ENCODE results near the gene NSUN4.
A peak's percentile ranks its signal among the peaks of the same experiment; 100 is the strongest.
"Not testable (repeated sequence)": the region's sequence is repeated elsewhere in the genome, so short reads cannot be mapped to it uniquely, and the experiment has no call there.

Gene NSUN4

GRCh38 chr1:46340404-46341221, at the start of gene NSUN4:
TSS of gene NSUN4 (plus strand) at chr1:46340807. CDS start at chr1:46340827, 20 bp downstream.
- peak; percentile 48 for DNase-seq

- DNase-seq, result no peak
These were observed 45.3 kb upstream of the NSUN4 start for GRCh38 chr1:46295306-46295705.

GRCh38 chr1:46298387-46298786, 42.2 kb upstream of the NSUN4 start:
- DNase-seq, result no peak

GRCh38 chr1:46300673-46301405, 39.8 kb upstream of the NSUN4 start:
- no peak for DNase-seq

- DNase-seq, result no peak
These were observed 39.2 kb upstream of the NSUN4 start for GRCh38 chr1:46301406-46301807.

GRCh38 chr1:46301808-46302640, 38.6 kb upstream of the NSUN4 start:
- no peak for DNase-seq

DNA sequence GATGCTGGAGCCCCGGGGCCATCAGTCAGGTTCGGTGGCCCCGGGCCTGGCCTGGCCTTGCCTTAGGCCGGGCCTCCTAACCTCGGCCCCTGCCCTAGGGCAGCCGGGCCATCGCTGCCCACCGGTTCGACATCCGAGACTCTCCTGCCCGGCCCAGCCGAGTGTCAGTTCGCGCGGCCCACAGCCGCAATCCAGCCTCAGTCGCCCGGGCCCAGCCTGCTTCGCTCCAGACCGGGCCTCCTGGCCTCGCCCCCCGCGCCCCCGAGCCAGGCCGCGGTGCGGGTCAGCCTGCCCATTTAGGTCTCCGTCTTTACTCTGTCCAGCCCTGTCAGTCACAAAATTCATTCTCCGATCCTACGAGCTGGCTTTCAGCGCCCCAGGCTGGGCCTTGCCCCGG, 38.0 kb upstream of the NSUN4 start:
- DNase-seq, result no peak

- DNase-seq, result peak; percentile 81
These were observed 37.4 kb upstream of the NSUN4 start, which contains the start of the genes LRRC41 and UQCRH for GRCh38 chr1:46303038-46303871. TSS of gene LRRC41 (minus strand) at chr1:46303616. CDS start at chr1:46303322, 294 bp downstream. TSS of gene UQCRH (plus strand) at chr1:46303698. CDS start at chr1:46303767, 69 bp downstream.

GRCh38 chr1:46303872-46304326, 36.7 kb upstream of the NSUN4 start:
- no peak for DNase-seq

GRCh38 chr1:46306159-46306530, 34.5 kb upstream of the NSUN4 start:
- DNase-seq, result no peak

GRCh38 chr1:46309401-46310159, 31.0 kb upstream of the NSUN4 start:
- no peak for DNase-seq

DNA sequence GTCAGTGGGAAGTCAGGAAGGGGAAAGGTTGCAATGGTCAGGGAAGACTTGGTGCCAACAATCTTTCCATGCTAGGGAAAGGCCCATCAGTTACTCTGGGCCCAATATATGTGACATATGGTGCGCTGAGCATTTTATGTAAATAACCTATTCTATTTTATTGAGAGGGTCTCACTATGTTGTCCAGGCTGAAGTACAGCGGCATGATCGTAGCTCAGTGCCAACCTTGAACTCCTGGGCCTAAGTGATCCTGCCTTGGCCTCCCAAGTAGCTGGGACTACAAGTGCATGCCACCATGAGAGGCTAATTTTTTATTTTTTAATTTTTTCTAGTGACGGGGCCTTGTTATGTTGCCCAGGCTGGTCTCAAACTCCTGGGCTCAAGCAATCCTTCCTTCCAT, 30.3 kb upstream of the NSUN4 start:
- DNase-seq, result no peak

- DNase-seq, result no peak
These were observed 24.8 kb upstream of the NSUN4 start for GRCh38 chr1:46315669-46316403.

DNA sequence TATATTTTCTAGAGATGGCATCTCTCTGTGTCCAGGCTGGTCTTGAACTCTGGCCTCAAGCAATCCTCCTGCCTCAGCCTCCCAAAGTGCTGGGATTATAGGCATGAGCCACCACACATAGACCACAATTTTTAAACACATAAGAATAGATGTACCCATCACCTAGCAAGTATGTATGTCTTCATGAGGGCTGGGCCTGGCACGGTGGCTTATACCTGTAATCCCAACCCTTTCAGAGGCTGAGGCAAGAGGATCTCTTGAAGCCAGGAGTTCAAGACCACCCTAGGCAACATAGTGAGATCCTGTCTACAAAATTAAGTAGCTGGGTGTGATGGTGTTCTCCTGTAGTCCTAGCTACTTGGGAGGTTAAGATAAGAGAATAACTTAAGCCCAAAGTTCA, 23.3 kb upstream of the NSUN4 start:
- DNase-seq, result no peak

- DNase-seq, result not testable (repeated sequence)
These were observed 21.3 kb upstream of the NSUN4 start for GRCh38 chr1:46319301-46319700.

- DNase-seq, result not testable (repeated sequence)
These were observed 20.4 kb upstream of the NSUN4 start for GRCh38 chr1:46319960-46320914.

- DNase-seq, result not testable (repeated sequence)
These were observed 18.4 kb upstream of the NSUN4 start for GRCh38 chr1:46322191-46322590.

GRCh38 chr1:46325285-46326076, 15.1 kb upstream of the NSUN4 start:
- DNase-seq, result not testable (repeated sequence)
